Liver (tissue), 9 donors: ENCODE data around the gene FKBP1B. TPM values are rescaled to one million over a fixed set of nuclear protein-coding genes. Genes with fewer than 3 reads are reported as not detected.

Experiments
- DNase-seq: peaks from one replicate; pipeline ENCODE4 v3.0.0-alpha.2; 2017; ENCODE audit warnings: low spot score
- H3K27ac ChIP-seq, 2 donors: one replicate each; pipeline ENCODE4 v1.7.0; 2013; ENCODE audit warnings: inconsistent platforms in 2 of 2, low read length in 2 of 2, control low read depth in 1 of 2, low read depth in 1 of 2, mild to moderate bottlenecking in 1 of 2
- H3K27me3 ChIP-seq, 4 donors: one replicate each; pipeline versions ENCODE4 v1.6.1 to v1.7.0; 2013; ENCODE audit warnings: low read length in 3 of 4, inconsistent platforms in 1 of 4, mild to moderate bottlenecking in 1 of 4, moderate library complexity in 1 of 4; ENCODE audit not compliant: control insufficient read depth in 4 of 4, insufficient read depth in 4 of 4
- H3K36me3 ChIP-seq, 4 donors: one replicate each; pipeline versions ENCODE4 v1.6.1 to v1.7.0; 2013; ENCODE audit warnings: low read length in 3 of 4, mild to moderate bottlenecking in 3 of 4, low read depth in 1 of 4, moderate library complexity in 1 of 4; ENCODE audit not compliant: control insufficient read depth in 4 of 4, insufficient read depth in 3 of 4
- H3K4me1 ChIP-seq, 4 donors: one replicate each; pipeline versions ENCODE4 v1.6.1 to v1.7.0; 2013; ENCODE audit warnings: low read length in 3 of 4, mild to moderate bottlenecking in 3 of 4, moderate library complexity in 1 of 4; ENCODE audit not compliant: control insufficient read depth in 4 of 4, insufficient read depth in 4 of 4
- H3K4me3 ChIP-seq, 3 donors: one replicate each; pipeline versions ENCODE4 v1.6.1 to v1.7.0; 2013; ENCODE audit warnings: low read length in 3 of 3, control low read depth in 1 of 3, low read depth in 1 of 3, mild to moderate bottlenecking in 1 of 3
- H3K9ac ChIP-seq, 2 donors: one replicate each; pipeline ENCODE4 v1.7.0; 2013; ENCODE audit warnings: low read length in 2 of 2, mild to moderate bottlenecking in 2 of 2, moderate library complexity in 2 of 2, control low read depth in 1 of 2, low read depth in 1 of 2
- H3K9me3 ChIP-seq, 4 donors: one replicate each; pipeline versions ENCODE4 v1.6.1 to v1.7.0; 2013; ENCODE audit warnings: low read length in 3 of 4; ENCODE audit not compliant: control insufficient read depth in 4 of 4
- CTCF ChIP-seq: fragments of 150-350 bp; IDR thresholded peaks from 2 replicates; pipeline ENCODE4 v1.5.1; 2017; ENCODE audit warnings: improper control_type of control experiment, low read depth, low read length; ENCODE audit not compliant: missing input control
- EGR1 ChIP-seq, 2 donors: IDR thresholded peaks; 2 replicates each; pipeline ENCODE4 v1.6.1; 2016 to 2018; ENCODE audit warnings: antibody characterized with exemption in 2 of 2, low read depth in 2 of 2
- FOXA1 ChIP-seq: IDR thresholded peaks from 2 replicates; pipeline ENCODE4 v1.6.1; 2016; ENCODE audit warnings: antibody characterized with exemption
- GABPA ChIP-seq, 2 donors: IDR thresholded peaks in 1 of 2; conservative IDR thresholded peaks in 1 of 2; 2 replicates each; pipeline ENCODE4 v1.6.1; 2016; ENCODE audit warnings: antibody characterized with exemption in 2 of 2, mild to moderate bottlenecking in 1 of 2, moderate library complexity in 1 of 2
- JUND ChIP-seq, 2 donors: IDR thresholded peaks; 2 replicates each; pipeline ENCODE4 v1.6.1; 2016; ENCODE audit warnings: antibody characterized with exemption in 2 of 2
- NR2F2 ChIP-seq: IDR thresholded peaks from 2 replicates; pipeline ENCODE4 v1.6.1; 2016; ENCODE audit warnings: antibody characterized with exemption
- REST ChIP-seq: IDR thresholded peaks from 2 replicates; pipeline ENCODE4 v1.6.1; 2016; ENCODE audit warnings: antibody characterized with exemption, mild to moderate bottlenecking
- RXRA ChIP-seq, 2 donors: IDR thresholded peaks; 2 replicates each; pipeline ENCODE4 v1.6.1; 2017 to 2018; ENCODE audit warnings: antibody characterized with exemption in 2 of 2, mild to moderate bottlenecking in 1 of 2
- SP1 ChIP-seq: IDR thresholded peaks from 2 replicates; pipeline ENCODE4 v1.6.1; 2018; ENCODE audit warnings: antibody characterized with exemption, mild to moderate bottlenecking
- TAF1 ChIP-seq: conservative IDR thresholded peaks from 2 replicates; pipeline ENCODE4 v1.6.1; 2016; ENCODE audit warnings: antibody characterized with exemption, mild to moderate bottlenecking
- WGBS: extraction: QIAGEN DNeasy Blood & Tissue Kit; methylation state at CpG from one replicate; pipeline ENCODE4 v1.1.7; 2013; 5-methylcytosine and 5-hydroxymethylcytosine counted together
- polyA plus RNA-seq, 2 donors: library from polyadenylated mRNA; stranded (reverse) in 1 of 2; unstranded in 1 of 2; fragments of 200-250 nt in 1 of 2; fragments of >200 nt in 1 of 2; fragmentation: Nextera tagmentation in 1 of 2; extraction: Ambion mirVana in 1 of 2; gene quantifications; one replicate each; pipeline versions ENCODE4 v1.2.1 to v1.2.3, GENCODE V29; 2013 to 2015
- total RNA-seq, 2 donors: library from RNA; depleted of rRNA; stranded (reverse); fragments of >200 nt; gene quantifications; one replicate each; pipeline ENCODE4 v1.2.3, GENCODE V29; 2014
- TF ChIP-seq, protein P1 (sequence below): IDR thresholded peaks from 2 replicates; pipeline ENCODE4 v1.6.1; 2016; ENCODE audit warnings: antibody characterized with exemption
- donor health status: healthy.
- donor health status: healthy.
- donor health status: healthy.
- donor health status: healthy.
- donor health status: healthy.

The FKBP1B gene
- total and polyA plus RNA-seq, 4 donors = 3.6 to 23.6 (median 11.5) TPM

DNA sequence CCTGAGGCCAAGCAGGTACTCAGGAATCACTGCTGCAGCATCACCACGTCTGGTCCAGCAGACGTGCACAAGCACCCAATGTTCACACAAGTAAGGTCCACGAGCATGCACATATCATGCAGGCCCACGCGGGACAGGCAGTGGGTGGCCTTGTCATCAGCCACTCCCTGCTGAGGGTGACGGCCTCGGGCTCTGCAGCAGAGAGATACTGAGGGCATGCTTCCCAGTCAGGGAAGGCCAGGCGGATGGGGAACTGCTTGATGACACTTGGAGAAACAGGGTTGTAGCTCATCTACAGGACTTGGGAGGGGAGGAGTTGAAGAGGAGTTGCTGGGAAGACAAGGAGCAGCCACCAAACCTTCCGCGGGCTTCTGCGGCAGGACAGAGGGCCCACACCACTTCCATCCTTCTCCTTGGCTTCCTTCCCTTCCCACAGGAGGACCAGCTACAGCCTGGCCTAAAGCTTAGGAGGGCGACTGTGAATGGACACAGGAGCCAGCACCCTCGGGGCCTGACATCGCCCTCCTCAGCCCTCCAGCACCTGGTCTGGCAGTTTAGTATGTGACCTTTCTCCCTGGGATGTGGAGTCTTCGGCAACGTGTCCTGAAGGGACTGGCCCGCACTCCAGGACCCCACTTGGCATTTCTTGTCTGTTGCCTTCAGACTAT, 24.4 kb upstream of the FKBP1B start:
- TF ChIP-seq REST (no peak), NR2F2 (no peak), CTCF (no peak), SP1 (no peak)
- Histone ChIP-seq H3K9ac (no peak overlapping the region), H3K36me3 (peaks cover 0 to 22% (median 5%) of the 10 kb centered on the region in 4 donors), H3K27ac (no peak overlapping the region), H3K4me3 (no peak overlapping the region), H3K27me3 (no peaks in the 10 kb centered on the region), H3K4me1 (no peaks in the 10 kb centered on the region), H3K9me3 (no peaks in the 10 kb centered on the region)
- 93% methylated on average over 17 of the region's 17 CpGs for WGBS
- DNase-seq = peak; percentile 39

DNA sequence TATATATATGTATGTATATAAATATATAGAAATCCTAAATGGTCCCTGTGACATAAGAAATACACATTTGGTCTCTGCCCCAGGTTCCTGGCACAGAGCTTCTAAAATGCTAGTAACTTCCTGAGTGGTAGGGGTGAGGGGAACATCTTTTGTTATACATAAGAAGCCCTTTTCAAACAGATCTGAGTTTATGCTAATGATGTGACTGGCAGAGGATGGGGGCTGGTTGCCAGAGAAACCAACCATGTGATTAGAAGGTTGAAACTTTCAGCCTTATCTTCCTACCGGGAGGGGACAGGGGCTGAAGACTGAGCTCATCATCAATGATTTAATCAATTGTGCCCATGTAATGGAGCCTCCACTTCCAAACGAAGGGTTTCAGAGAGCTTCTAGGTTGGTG, 23.3 kb upstream of the FKBP1B start:
- Histone ChIP-seq H3K27ac (no peak overlapping the region), H3K27me3 (no peaks in the 10 kb centered on the region), H3K4me3 (no peak overlapping the region), H3K9me3 (no peaks in the 10 kb centered on the region), H3K9ac (no peak overlapping the region), H3K36me3 (peaks cover 4 to 33% (median 14%) of the 10 kb centered on the region in 4 donors), H3K4me1 (no peaks in the 10 kb centered on the region)
- TF ChIP-seq CTCF = no peak
- no peak for TF ChIP-seq TAF1
- no peak for TF ChIP-seq GABPA (IDR thresholded peaks at IDR 0.05 in 1 of 2, conservative IDR thresholded peaks at IDR 0.05 in 1 of 2)
- TF ChIP-seq NR2F2 = no peak
- no peak for TF ChIP-seq FOXA1
- TF ChIP-seq, protein P1, sequence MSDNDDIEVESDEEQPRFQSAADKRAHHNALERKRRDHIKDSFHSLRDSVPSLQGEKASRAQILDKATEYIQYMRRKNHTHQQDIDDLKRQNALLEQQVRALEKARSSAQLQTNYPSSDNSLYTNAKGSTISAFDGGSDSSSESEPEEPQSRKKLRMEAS = no peak
- TF ChIP-seq EGR1 (IDR thresholded peaks at IDR 0.05; ENCODE audit: low read depth in 2 of 2) = no peak
- no peak for TF ChIP-seq RXRA (IDR thresholded peaks at IDR 0.05)
- TF ChIP-seq JUND (IDR thresholded peaks at IDR 0.05) = no peak
- DNase-seq = no peak
- 92% methylated on average over 2 of the region's 2 CpGs for WGBS
